Heart left ventricle (tissue), 16 donors: ENCODE data around the gene VMP1. TPM values are rescaled to one million over a fixed set of nuclear protein-coding genes. Genes with fewer than 3 reads are reported as not detected.

ENCODE experiments used
- ATAC-seq, 4 donors: fragments of 200-7000 bp; cut with Tn5 transposase; one replicate each; pipeline ENCODE4 v1.9.1; 2020 to 2022; ENCODE audit warnings: moderate library complexity in 4 of 4, mild to moderate bottlenecking in 3 of 4, moderate number of reproducible peaks in 1 of 4
- DNase-seq, 5 donors: peaks; one replicate each; pipeline ENCODE4 v3.0.0-alpha.2; 2020
- H3K27ac ChIP-seq, 12 donors: fragments of 200-600 bp; sonication (generic) in 4 of 12; one replicate each; pipeline versions ENCODE4 v1.5.0 to v1.8.0; 2016 to 2022; ENCODE audit warnings: mild to moderate bottlenecking in 2 of 12
- H3K27me3 ChIP-seq, 9 donors: fragments of 200-600 bp; sonication (generic) in 2 of 9; one replicate each; pipeline versions ENCODE4 v1.5.1 to v1.8.0; 2016 to 2022; ENCODE audit warnings: mild to moderate bottlenecking in 3 of 9
- H3K36me3 ChIP-seq, 9 donors: fragments of 200-600 bp; sonication (generic) in 2 of 9; one replicate each; pipeline versions ENCODE4 v1.5.0 to v1.8.0; 2018 to 2022; ENCODE audit warnings: mild to moderate bottlenecking in 2 of 9
- H3K4me1 ChIP-seq, 12 donors: fragments of 200-600 bp; sonication (generic) in 4 of 12; one replicate each; pipeline versions ENCODE4 v1.5.0 to v1.8.0; 2016 to 2022; ENCODE audit warnings: mild to moderate bottlenecking in 3 of 12
- H3K4me3 ChIP-seq, 12 donors: fragments of 200-600 bp; sonication (generic) in 4 of 12; one replicate each; pipeline versions ENCODE4 v1.5.0 to v1.8.0; 2017 to 2022; ENCODE audit warnings: mild to moderate bottlenecking in 9 of 12, moderate library complexity in 4 of 12
- H3K9me3 ChIP-seq, 12 donors: fragments of 200-600 bp; sonication (generic) in 4 of 12; one replicate each; pipeline versions ENCODE4 v1.5.0 to v1.8.0; 2016 to 2022; ENCODE audit warnings: mild to moderate bottlenecking in 1 of 12
- POLR2A ChIP-seq, 2 donors: fragments of 450-650 bp; IDR thresholded peaks; one replicate each; pipeline ENCODE4 v1.6.1; 2017; ENCODE audit warnings: antibody characterized with exemption in 2 of 2, mild to moderate bottlenecking in 2 of 2, moderate library complexity in 2 of 2
- WGBS, 4 donors: extraction: QIAGEN DNeasy Blood & Tissue Kit in 2 of 4; methylation state at CpG; one replicate each; pipeline versions ENCODE4 v1.1.5 to v1.1.7; 2013 to 2018; 5-methylcytosine and 5-hydroxymethylcytosine counted together
- intact Hi-C, 10 donors: fragments of 100-400 bp; cut with DNase I; formaldehyde crosslinking; loops; one replicate each; pipeline versions ENCODE4 v1.11.1 to v1.14.2; 2022
- polyA plus RNA-seq, 2 donors: library from polyadenylated mRNA; stranded (reverse); fragments of 200-250 nt; gene quantifications; one replicate each; pipeline ENCODE4 v1.2.3, GENCODE V29; 2013
- total RNA-seq, 9 donors: library from RNA; depleted of rRNA in 2 of 9; stranded (reverse); fragments of >200 nt in 2 of 9; fragmentation: NEBNext Ultra II Directional in 3 of 9; extraction: Animal tissue kit (Norgen Biotek cat#: 25700) in 3 of 9; gene quantifications; one replicate each; pipeline versions ENCODE4 v1.1.0 to v1.2.4, GENCODE V29; 2016 to 2023
- TF ChIP-seq, protein P1 (sequence below), 12 donors: fragments of 200-600 bp; sonication (generic) in 4 of 12; IDR thresholded peaks; one replicate each; pipeline versions ENCODE4 v1.5.0 to v1.8.0; 2018 to 2022; ENCODE audit warnings: antibody characterized with exemption in 12 of 12, mild to moderate bottlenecking in 5 of 12
- donor health status: ischemic (EF 13 %, LVEDD 7.1; RV severe dilation, severe dysfunction).
- donor health status: healthy with polysubstance abuse.
- donor health status: DM: no; HTN: yes; CAD: no.
- donor health status: DM: no; HTN: no; CAD: no.
- donor health status: ischemic (EF 25% LVEDD 6.9; RV normal size, moderate dysfunction).
- donor health status: ischemic (EF 25% LVEDD 5.7; RV mildly dilated, moderate dysfunction).
- donor health status: healthy.
- donor health status: DM: yes; HTN: yes; CAD: no.
- donor health status: ischemic (EF 35%, LVEDD 5.7; RV mildly dilated, moderate dysfunction).
- donor health status: nonischemic (EF 11% LVEDD 7.7; RV severe dilation, severe dysfunction).
- donor health status: DM: yes; HTN: yes; CAD: no.
- donor health status: PGD.
- donor health status: ischemic (EF 29% LVEDD 5.4; RV normal size, mild dysfunction).
- donor health status: nonischemic (EF 23%, LVEDD 6.1; RV moderate dilation, normal function).

The VMP1 gene
- total and polyA plus RNA-seq, 11 donors = 19.3 to 181 (median 50.1) TPM

DNA sequence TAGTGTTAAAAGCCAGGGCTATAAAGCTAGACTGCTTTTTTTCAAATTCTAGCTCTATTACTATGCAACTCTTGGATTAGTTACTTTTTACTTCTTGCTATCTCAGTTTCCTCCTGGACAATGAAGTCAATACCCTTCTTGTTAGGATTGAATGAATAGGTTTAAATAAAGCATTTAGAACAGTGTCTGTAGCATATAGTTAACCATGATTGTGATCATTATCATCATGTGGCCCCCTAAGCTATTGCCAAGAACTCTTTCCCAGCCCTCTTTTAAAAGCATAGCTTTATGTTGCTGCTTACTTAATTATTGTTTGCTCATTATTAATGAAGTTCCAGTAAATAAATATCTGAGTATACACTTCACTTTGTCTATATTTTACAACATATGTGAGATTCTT is 4.5 kb downstream of the VMP1 start:
- H3K36me3 ChIP-seq = no peaks in the 10 kb centered on the region
- H3K27me3 ChIP-seq = no peaks in the 10 kb centered on the region
- H3K4me1 ChIP-seq = peaks cover 0 to 57% (median 16%) of the 10 kb centered on the region in 12 donors
- DNase-seq = no peak
- ATAC-seq = no peak
- intact Hi-C loops = no loop called here
- H3K4me3 ChIP-seq = no peak overlapping the region
- H3K27ac ChIP-seq = no peak overlapping the region
- TF ChIP-seq, protein P1, sequence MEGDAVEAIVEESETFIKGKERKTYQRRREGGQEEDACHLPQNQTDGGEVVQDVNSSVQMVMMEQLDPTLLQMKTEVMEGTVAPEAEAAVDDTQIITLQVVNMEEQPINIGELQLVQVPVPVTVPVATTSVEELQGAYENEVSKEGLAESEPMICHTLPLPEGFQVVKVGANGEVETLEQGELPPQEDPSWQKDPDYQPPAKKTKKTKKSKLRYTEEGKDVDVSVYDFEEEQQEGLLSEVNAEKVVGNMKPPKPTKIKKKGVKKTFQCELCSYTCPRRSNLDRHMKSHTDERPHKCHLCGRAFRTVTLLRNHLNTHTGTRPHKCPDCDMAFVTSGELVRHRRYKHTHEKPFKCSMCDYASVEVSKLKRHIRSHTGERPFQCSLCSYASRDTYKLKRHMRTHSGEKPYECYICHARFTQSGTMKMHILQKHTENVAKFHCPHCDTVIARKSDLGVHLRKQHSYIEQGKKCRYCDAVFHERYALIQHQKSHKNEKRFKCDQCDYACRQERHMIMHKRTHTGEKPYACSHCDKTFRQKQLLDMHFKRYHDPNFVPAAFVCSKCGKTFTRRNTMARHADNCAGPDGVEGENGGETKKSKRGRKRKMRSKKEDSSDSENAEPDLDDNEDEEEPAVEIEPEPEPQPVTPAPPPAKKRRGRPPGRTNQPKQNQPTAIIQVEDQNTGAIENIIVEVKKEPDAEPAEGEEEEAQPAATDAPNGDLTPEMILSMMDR (IDR thresholded peaks at IDR 0.05) = no peak
- TF ChIP-seq POLR2A (IDR thresholded peaks at IDR 0.05) = no peak
- H3K9me3 ChIP-seq = no peaks in the 10 kb centered on the region

DNA sequence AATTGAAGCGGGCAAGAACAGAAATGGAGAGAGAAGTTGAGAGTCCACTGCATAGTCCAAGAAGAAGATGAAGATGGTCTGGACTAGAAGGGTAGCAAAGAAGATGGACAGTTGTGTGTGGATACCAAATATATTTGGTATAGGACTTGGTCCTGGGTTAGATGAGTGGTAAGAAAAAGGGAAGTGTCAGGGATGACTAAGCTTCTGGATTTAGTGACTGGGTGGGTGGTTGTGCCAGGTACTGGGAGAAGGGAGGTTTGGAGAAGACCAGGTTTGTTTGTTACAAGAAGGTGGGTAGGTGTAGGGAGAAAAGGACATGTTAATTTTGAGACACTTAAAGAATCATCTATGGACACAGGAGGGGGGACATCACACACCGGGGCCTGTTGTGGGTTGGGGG is 5.4 kb downstream of the VMP1 start:
- no peaks in the 10 kb centered on the region for H3K9me3 ChIP-seq
- intact Hi-C loops = no loop called here
- no peak overlapping the region for H3K4me3 ChIP-seq
- WGBS, 4 donors = 94 to 99% (median 99%) methylated on average over 2 of the region's 2 CpGs
- no peaks in the 10 kb centered on the region for H3K27me3 ChIP-seq
- peaks cover 0 to 57% (median 16%) of the 10 kb centered on the region in 12 donors for H3K4me1 ChIP-seq
- DNase-seq (no peak), ATAC-seq (no peak)
- no peaks in the 10 kb centered on the region for H3K36me3 ChIP-seq
- TF ChIP-seq POLR2A (IDR thresholded peaks at IDR 0.05) = no peak
- TF ChIP-seq, protein P1 (IDR thresholded peaks at IDR 0.05) = no peak
- no peak overlapping the region for H3K27ac ChIP-seq

DNA sequence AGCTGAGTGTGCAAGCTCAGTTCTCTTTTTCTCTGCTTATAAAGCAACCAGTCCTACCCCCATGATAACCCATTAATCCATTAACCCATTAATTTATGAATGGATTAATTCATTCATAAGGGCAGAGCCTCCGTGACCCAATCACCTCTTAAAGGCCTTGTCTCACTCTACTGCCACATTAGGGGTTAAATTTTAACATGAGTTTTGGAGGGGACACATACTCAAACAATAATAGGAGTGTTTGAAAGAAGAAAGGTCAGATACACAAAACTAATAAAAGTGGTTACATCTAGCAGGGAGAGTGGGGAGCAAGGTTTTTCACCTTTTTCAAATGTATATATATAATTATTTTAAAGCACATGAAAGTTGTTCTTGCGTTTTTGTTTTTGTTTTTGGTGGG is 6.8 kb downstream of the VMP1 start:
- TF ChIP-seq, protein P1 (IDR thresholded peaks at IDR 0.05) = no peak
- no peak for TF ChIP-seq POLR2A (IDR thresholded peaks at IDR 0.05)
- 92 to 98% (median 94%) methylated on average over 2 of the region's 2 CpGs for WGBS, 4 donors
- ATAC-seq (no peak), DNase-seq (no peak)
- H3K27ac ChIP-seq = no peak overlapping the region
- no peaks in the 10 kb centered on the region for H3K9me3 ChIP-seq
- intact Hi-C loops = no loop called here
- no peaks in the 10 kb centered on the region for H3K36me3 ChIP-seq
- H3K4me1 ChIP-seq = peaks cover 0 to 44% (median 5%) of the 10 kb centered on the region in 12 donors
- no peak overlapping the region for H3K4me3 ChIP-seq
- no peaks in the 10 kb centered on the region for H3K27me3 ChIP-seq

DNA sequence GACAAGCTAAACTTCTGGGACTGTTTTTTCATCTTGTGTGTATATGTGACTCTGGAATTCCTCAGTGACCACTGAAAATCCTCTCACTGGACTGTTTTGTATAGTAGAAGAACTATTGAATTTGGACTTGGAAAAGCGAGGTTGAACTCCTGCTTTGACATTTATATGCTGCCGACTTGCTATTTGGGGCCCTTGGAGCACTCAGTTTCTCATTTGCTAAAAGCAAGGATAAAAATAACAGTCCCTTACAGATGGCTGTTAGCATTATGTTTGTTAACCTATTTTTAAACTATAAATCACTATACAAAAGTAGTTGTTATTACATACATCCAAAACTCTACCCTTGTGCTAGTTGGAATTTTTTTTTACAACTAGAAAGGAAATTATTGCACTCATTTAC is 9.0 kb downstream of the VMP1 start:
- DNase-seq (no peak), ATAC-seq (peak in 2 of 4 donors; percentile 44 to 55)
- H3K4me1 ChIP-seq = peaks cover 0 to 36% (median 4%) of the 10 kb centered on the region in 12 donors
- intact Hi-C loops = no loop called here
- TF ChIP-seq, protein P1 (IDR thresholded peaks at IDR 0.05) = no peak
- TF ChIP-seq POLR2A (IDR thresholded peaks at IDR 0.05) = no peak
- H3K36me3 ChIP-seq = no peaks in the 10 kb centered on the region
- WGBS, 4 donors = 55 to 68% (median 62%) methylated on average over 2 of the region's 2 CpGs
- no peaks in the 10 kb centered on the region for H3K27me3 ChIP-seq
- H3K27ac ChIP-seq = peak overlapping the region in 10 of 12 donors; percentile 19 to 74 (median 46)
- H3K9me3 ChIP-seq = no peaks in the 10 kb centered on the region
- no peak overlapping the region for H3K4me3 ChIP-seq
